Lung (tissue), 12 donors: Measurements from ENCODE around the gene CD44. TPM values are rescaled to one million over a fixed set of nuclear protein-coding genes. Genes with fewer than 3 reads are reported as not detected.

Experiments used
- ATAC-seq: fragments of 200-7000 bp; cut with Tn5 transposase; one replicate; pipeline ENCODE4 v1.9.1; 2020; ENCODE audit warnings: moderate number of reproducible peaks; ENCODE audit not compliant: insufficient read depth, low FRiP score
- DNase-seq, 3 donors: peaks; one replicate each; pipeline ENCODE4 v3.0.0-alpha.2; 2013 to 2017
- H3K27ac ChIP-seq, 2 donors: one replicate each; pipeline ENCODE4 v1.5.1; 2013; ENCODE audit warnings: mild to moderate bottlenecking in 2 of 2, moderate library complexity in 2 of 2, control low read depth in 1 of 2, inconsistent platforms in 1 of 2, low read depth in 1 of 2, low read length in 1 of 2
- H3K27me3 ChIP-seq, 3 donors: one replicate each; pipeline ENCODE4 v1.5.1; 2013; ENCODE audit warnings: low read length in 2 of 3; ENCODE audit not compliant: control insufficient read depth in 3 of 3, insufficient read depth in 3 of 3
- H3K36me3 ChIP-seq, 4 donors: one replicate each; pipeline ENCODE4 v1.5.1; 2013; ENCODE audit warnings: low read length in 4 of 4, mild to moderate bottlenecking in 1 of 4, moderate library complexity in 1 of 4; ENCODE audit not compliant: control insufficient read depth in 4 of 4, insufficient read depth in 4 of 4
- H3K4me1 ChIP-seq, 5 donors: one replicate each; pipeline ENCODE4 v1.5.1; 2013; ENCODE audit warnings: low read length in 5 of 5, mild to moderate bottlenecking in 2 of 5, moderate library complexity in 1 of 5; ENCODE audit not compliant: control insufficient read depth in 5 of 5, insufficient read depth in 5 of 5
- H3K4me3 ChIP-seq: one replicate; pipeline ENCODE4 v1.5.1; 2013; ENCODE audit warnings: mild to moderate bottlenecking, control low read depth, moderate library complexity
- H3K9ac ChIP-seq, 2 donors: one replicate each; pipeline ENCODE4 v1.5.1; 2013; ENCODE audit warnings: low read length in 2 of 2, control low read depth in 1 of 2; ENCODE audit not compliant: insufficient read depth in 1 of 2
- H3K9me3 ChIP-seq, 4 donors: one replicate each; pipeline ENCODE4 v1.5.1; 2013; ENCODE audit warnings: low read length in 3 of 4, mild to moderate bottlenecking in 1 of 4, moderate library complexity in 1 of 4; ENCODE audit not compliant: control insufficient read depth in 4 of 4, insufficient read depth in 3 of 4
- CTCF ChIP-seq: IDR thresholded peaks from 2 replicates; pipeline ENCODE4 v1.5.1; 2012; ENCODE audit warnings: mild to moderate bottlenecking; ENCODE audit errors: control extremely low read depth, extremely low read depth
- WGBS, 2 donors: extraction: QIAGEN DNeasy Blood & Tissue Kit; methylation state at CpG; one replicate each; pipeline ENCODE4 v1.1.7; 2013; 5-methylcytosine and 5-hydroxymethylcytosine counted together
- polyA plus RNA-seq, 2 donors: library from polyadenylated mRNA; stranded (reverse); fragments of 200-250 nt; gene quantifications; one replicate each; pipeline ENCODE4 v1.2.1, GENCODE V29; 2013
- total RNA-seq, 2 donors: library from RNA; depleted of rRNA in 1 of 2; stranded (reverse); fragments of >200 nt in 1 of 2; gene quantifications; one replicate each; pipeline ENCODE4 v1.2.1, GENCODE V29; 2014 to 2021
- donor health status: control.
- donor health status: control.
- donor health status: Bipolar disorder and iron deficiency.
- donor health status: healthy.
- donor health status: DM: yes; HTN: yes; CAD: no.

Gene CD44
- total and polyA plus RNA-seq, 4 donors, result 115 to 636 (median 544) TPM

- Histone ChIP-seq H3K4me3 (no peak overlapping the region), H3K27me3 (no peaks in the 10 kb centered on the region), H3K4me1 (peaks cover 9 to 30% (median 18%) of the 10 kb centered on the region in 5 donors), H3K27ac (peak overlapping the region in 1 of 2 donors; percentile 61), H3K9ac (no peak overlapping the region), H3K9me3 (no peaks in the 10 kb centered on the region), H3K36me3 (peaks cover 0 to 1% (median 0%) of the 10 kb centered on the region in 4 donors)
- no peak for TF ChIP-seq CTCF
- WGBS, 2 donors, result 68 to 76% methylated on average over 3 of the region's 3 CpGs
- ATAC-seq (no peak), DNase-seq (no peak)
These were observed 31.5 kb downstream of the CD44 start for GRCh38 chr11:35170503-35170902.

GRCh38 chr11:35171226-35171625 lies 32.3 kb downstream of the CD44 start:
- Histone ChIP-seq H3K27me3 (no peaks in the 10 kb centered on the region), H3K4me3 (no peak overlapping the region), H3K36me3 (peaks cover 0 to 1% (median 0%) of the 10 kb centered on the region in 4 donors), H3K9ac (no peak overlapping the region), H3K27ac (no peak overlapping the region), H3K4me1 (peaks cover 9 to 26% (median 18%) of the 10 kb centered on the region in 5 donors), H3K9me3 (no peaks in the 10 kb centered on the region)
- ATAC-seq (no peak), DNase-seq (no peak)
- TF ChIP-seq CTCF, result no peak
- 78 to 93% methylated on average over 1 of the region's 1 CpG for WGBS, 2 donors

GRCh38 chr11:35173011-35173511 lies 34.1 kb downstream of the CD44 start:
- Histone ChIP-seq H3K4me3 (no peak overlapping the region), H3K36me3 (peaks cover 0 to 9% (median 7%) of the 10 kb centered on the region in 4 donors), H3K27ac (peak overlapping the region in 1 of 2 donors; percentile 73), H3K27me3 (no peaks in the 10 kb centered on the region), H3K9me3 (no peaks in the 10 kb centered on the region), H3K4me1 (peaks cover 3 to 18% (median 9%) of the 10 kb centered on the region in 5 donors), H3K9ac (no peak overlapping the region)
- 2 to 4% methylated on average over 2 of the region's 2 CpGs for WGBS, 2 donors
- TF ChIP-seq CTCF, result no peak
- peak; percentile 51 for ATAC-seq
- peak in 2 of 3 donors; percentile 31 to 61 for DNase-seq
